Measurements from ENCODE around the gene CLEC18B. TPM values are rescaled to one million over a fixed set of nuclear protein-coding genes. Genes with fewer than 3 reads are reported as not detected.

CLEC18B gene
- total RNA-seq, 1 donor from 2014 or later = 0.79 TPM

- FAIRE-seq (no peak), DNase-seq (ENCODE audit: low read depth) (peak; percentile 74)
- Histone ChIP-seq H3K27me3 (ENCODE audit: control insufficient read depth, insufficient read depth, low read length) (no peaks in the 10 kb centered on the region), H3K36me3 (ENCODE audit: control insufficient read depth, insufficient read depth, low read length) (peaks cover 20% of the 10 kb centered on the region), H3K4me3 (ENCODE audit: low read depth, low read length) (no peak overlapping the region)
- no peak for TF ChIP-seq CTCF (IDR thresholded peaks at IDR 0.05; ENCODE audit: insufficient read depth, low read length, severe bottlenecking)
These were observed 34.5 kb upstream of the CLEC18B start for GRCh38 chr16:74455619-74456289.

GRCh38 chr16:74455213-74455612 lies 33.9 kb upstream of the CLEC18B start:
- no peak overlapping the region for H3K4me3 ChIP-seq (ENCODE audit: low read depth, low read length)
- H3K27me3 ChIP-seq (ENCODE audit: control insufficient read depth, insufficient read depth, low read length) = no peaks in the 10 kb centered on the region
- no peak for TF ChIP-seq CTCF (IDR thresholded peaks at IDR 0.05; ENCODE audit: insufficient read depth, low read length, severe bottlenecking)
- FAIRE-seq (peak; percentile 84), DNase-seq (ENCODE audit: low read depth) (peak; percentile 84)
- peaks cover 20% of the 10 kb centered on the region for H3K36me3 ChIP-seq (ENCODE audit: control insufficient read depth, insufficient read depth, low read length)

GRCh38 chr16:74451951-74452758 lies 30.9 kb upstream of the CLEC18B start:
- peaks cover 19% of the 10 kb centered on the region for H3K36me3 ChIP-seq (ENCODE audit: control insufficient read depth, insufficient read depth, low read length)
- no peak for DNase-seq (ENCODE audit: low read depth)
- TF ChIP-seq CTCF (IDR thresholded peaks at IDR 0.05; ENCODE audit: insufficient read depth, low read length, severe bottlenecking) = no peak
- no peak overlapping the region for H3K4me3 ChIP-seq (ENCODE audit: low read depth, low read length)
- no peaks in the 10 kb centered on the region for H3K27me3 ChIP-seq (ENCODE audit: control insufficient read depth, insufficient read depth, low read length)
- no peak for FAIRE-seq

GRCh38 chr16:74450967-74451760 lies 29.9 kb upstream of the CLEC18B start:
- Histone ChIP-seq H3K4me3 (ENCODE audit: low read depth, low read length) (no peak overlapping the region), H3K36me3 (ENCODE audit: control insufficient read depth, insufficient read depth, low read length) (peaks cover 20% of the 10 kb centered on the region), H3K27me3 (ENCODE audit: control insufficient read depth, insufficient read depth, low read length) (no peaks in the 10 kb centered on the region)
- no peak for TF ChIP-seq CTCF (IDR thresholded peaks at IDR 0.05; ENCODE audit: insufficient read depth, low read length, severe bottlenecking)
- FAIRE-seq (no peak), DNase-seq (ENCODE audit: low read depth) (no peak)

- TF ChIP-seq CTCF (IDR thresholded peaks at IDR 0.05; ENCODE audit: insufficient read depth, low read length, severe bottlenecking) = no peak
- FAIRE-seq = no peak
- DNase-seq (ENCODE audit: low read depth) = no peak
- no peaks in the 10 kb centered on the region for H3K27me3 ChIP-seq (ENCODE audit: control insufficient read depth, insufficient read depth, low read length)
- no peak overlapping the region for H3K4me3 ChIP-seq (ENCODE audit: low read depth, low read length)
- peaks cover 20% of the 10 kb centered on the region for H3K36me3 ChIP-seq (ENCODE audit: control insufficient read depth, insufficient read depth, low read length)
These were observed 29.0 kb upstream of the CLEC18B start for GRCh38 chr16:74450236-74450635.
